KBM-7 (cell line): ENCODE data around the gene SSBP4.

Experiments
- DNase-seq: peaks from one replicate; pipeline ENCODE4 v3.0.0-alpha.2; 2015
- in situ Hi-C: fragments of 300-500 bp; cut with MboI; formaldehyde crosslinking; loops from 2 replicates; pipeline ENCODE4 v1.14.3; 2020; ENCODE audit warnings: low sequenced_read_pairs, low pct_unique_long_range_greater_than_20kb, mixed read lengths

Gene SSBP4

GRCh38 chr19:18475762-18476331, 56.6 kb downstream of the SSBP4 start:
- DNase-seq, result no peak
- in situ Hi-C loops, result no loop called here

- in situ Hi-C loops, result no loop called here
- no peak for DNase-seq
Observed at GRCh38 chr19:18476507-18477041, 57.4 kb downstream of the SSBP4 start.

DNA sequence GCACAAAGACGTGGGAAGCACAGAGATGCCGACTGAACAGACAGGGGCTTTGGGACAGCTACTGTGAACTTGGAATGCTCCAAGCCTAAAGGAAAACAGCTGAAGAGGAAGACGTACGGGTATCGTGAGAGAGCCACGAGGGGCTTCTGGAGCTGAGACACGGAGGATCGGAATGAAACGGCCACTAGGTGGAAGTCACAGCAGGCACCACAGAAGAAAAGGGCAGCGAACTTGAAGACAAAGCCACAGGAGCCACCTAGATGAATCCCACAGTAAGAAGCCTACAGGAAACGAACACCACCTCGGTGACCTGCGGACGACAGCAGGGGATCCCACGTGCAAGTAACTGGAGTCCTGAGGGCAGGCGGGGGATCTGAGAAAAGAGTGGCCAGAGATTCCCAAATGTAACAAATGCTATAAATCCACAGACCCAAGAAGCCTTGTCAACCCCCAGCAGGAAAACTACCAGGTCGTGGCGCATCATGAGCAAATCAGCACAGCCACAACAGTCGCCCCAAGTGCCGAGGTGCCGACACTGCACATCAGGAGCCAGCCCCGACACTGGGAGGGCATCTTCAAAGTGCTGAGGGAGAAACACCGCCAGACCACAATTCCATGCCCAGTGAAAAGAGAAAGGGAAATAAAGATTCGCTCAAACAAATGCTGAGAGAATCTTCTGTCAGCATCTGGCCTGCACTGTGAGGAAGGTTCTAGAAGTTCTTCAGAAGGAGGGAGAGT, 58.0 kb downstream of the SSBP4 start:
- in situ Hi-C loops, result no loop called here
- peak; percentile 53 for DNase-seq

DNA sequence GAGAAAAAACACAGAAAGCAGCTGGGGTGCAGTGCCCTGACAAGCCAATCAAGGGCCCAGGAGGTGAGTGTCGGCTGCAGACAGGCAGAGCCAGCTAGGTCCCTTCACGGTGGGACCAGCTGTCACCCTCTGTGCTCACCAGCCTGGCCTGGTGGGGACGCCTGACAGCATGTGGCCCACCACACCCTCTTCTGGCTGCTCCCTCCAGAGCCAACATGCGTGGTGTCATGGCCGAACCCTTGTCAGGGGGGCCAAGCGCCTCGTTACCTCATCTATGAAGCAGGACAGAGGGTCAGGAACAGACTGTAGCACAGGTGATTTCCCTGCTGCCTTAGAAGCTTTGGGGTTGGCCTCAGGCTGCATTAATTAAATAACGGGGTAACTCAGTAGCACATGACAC, 58.8 kb downstream of the SSBP4 start:
- no peak for DNase-seq

GRCh38 chr19:18478545-18479311, 59.5 kb downstream of the SSBP4 start:
- in situ Hi-C loops, result no loop called here
- peak; percentile 91 for DNase-seq

More for the DNA sequence above, 58.8 kb downstream of the SSBP4 start:
- in situ Hi-C loops, result no loop called here

GRCh38 chr19:18480006-18480691, 61.0 kb downstream of the SSBP4 start:
- no peak for DNase-seq
- in situ Hi-C loops, result no loop called here

GRCh38 chr19:18481505-18482222, 62.5 kb downstream of the SSBP4 start:
- in situ Hi-C loops, result no loop called here

DNA sequence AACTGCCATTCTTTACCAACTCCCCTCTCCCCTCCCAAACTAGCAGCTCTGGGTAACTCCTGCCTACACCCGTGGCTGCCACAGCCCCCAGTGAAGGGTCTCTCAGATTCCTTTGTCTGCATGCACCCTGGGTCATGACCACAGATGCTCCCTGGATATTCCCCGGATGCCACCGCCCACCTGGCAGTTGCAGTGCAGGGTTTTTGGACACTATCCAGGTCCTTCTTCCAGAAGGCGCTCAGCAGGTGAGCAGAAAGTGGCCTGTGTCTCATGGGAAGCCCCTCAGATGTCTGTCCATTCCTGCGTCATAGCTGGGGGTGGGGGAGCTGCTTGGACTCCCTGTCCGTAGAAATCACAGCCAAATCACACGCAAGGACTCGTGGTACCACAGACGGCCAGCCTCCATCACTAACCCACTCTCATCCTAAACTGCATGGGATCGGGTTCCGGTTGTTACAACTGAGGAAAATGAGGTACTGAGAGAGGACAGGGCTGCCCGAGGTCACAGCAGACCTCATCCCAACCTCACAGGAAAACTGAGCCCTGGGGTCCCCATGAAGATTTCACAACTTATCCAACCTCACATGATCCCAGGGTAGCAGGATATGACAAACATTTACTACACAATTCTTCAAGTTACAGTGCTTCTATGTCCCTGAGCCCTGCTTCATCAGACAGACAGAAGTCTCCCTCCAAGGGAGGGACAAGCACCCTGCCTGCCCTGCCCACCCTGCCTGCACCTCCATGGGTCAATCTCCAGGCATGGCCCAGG, 64.1 kb downstream of the SSBP4 start:
- no peak for DNase-seq
- in situ Hi-C loops, result no loop called here

More at GRCh38 chr19:18481505-18482222, 62.5 kb downstream of the SSBP4 start:
- no peak for DNase-seq
